GM12878 (cell line): ENCODE results near the gene ZNF385C.

Experiments
- KDM1A ChIP-seq: fragments of 200-600 bp; sonication (generic); IDR thresholded peaks from 2 replicates; pipeline ENCODE4 v1.6.1; 2016; ENCODE audit warnings: borderline replicate concordance
- MYC ChIP-seq: IDR thresholded peaks from 2 replicates; pipeline ENCODE4 v1.6.1; 2011; ENCODE audit warnings: mild to moderate bottlenecking, low read length, moderate library complexity, inconsistent platforms; ENCODE audit not compliant: insufficient read depth, insufficient replicate concordance, insufficient read length, severe bottlenecking
- SP1 ChIP-seq: IDR thresholded peaks from one replicate; pipeline ENCODE4 v1.6.1; 2011; ENCODE audit warnings: low read depth, low read length

DNA sequence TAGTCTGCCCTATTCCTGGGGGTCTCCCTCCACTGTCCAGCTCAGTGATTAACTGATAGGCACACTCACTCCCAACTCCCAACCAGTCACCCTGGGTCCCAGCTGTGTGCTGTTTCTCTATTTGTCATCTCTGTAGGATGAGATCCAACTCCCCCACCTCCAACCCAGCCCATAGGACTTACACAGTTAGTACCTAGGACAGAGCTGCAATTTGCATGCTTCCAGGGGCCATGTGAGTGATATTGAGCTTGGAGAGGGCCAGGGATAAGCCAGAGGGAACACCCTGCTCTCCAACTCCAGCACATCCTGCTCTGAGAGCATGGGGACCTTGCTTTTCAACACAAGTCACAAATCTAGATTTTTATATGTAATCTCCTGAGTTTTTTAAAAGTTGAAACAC lies 56.7 kb downstream of the ZNF385C start:
- TF ChIP-seq KDM1A (no peak), MYC (no peak), SP1 (no peak)
